HG03064 (cell line): Measurements from ENCODE around the gene ROR2.

Source experiments
- ATAC-seq: cut with Tn5 transposase; IDR thresholded peaks from one replicate; pipeline ENCODE4 v1.9.1; 2021; ENCODE audit warnings: low read depth; ENCODE audit not compliant: unreplicated experiment

Gene ROR2

GRCh38 chr9:91782708-91783214 lies 167.3 kb downstream of the ROR2 start:
- no peak for ATAC-seq

GRCh38 chr9:91781906-91782305 lies 168.1 kb downstream of the ROR2 start:
- ATAC-seq: no peak

- ATAC-seq: no peak
Observed at GRCh38 chr9:91781116-91781515, 168.9 kb downstream of the ROR2 start.

- no peak for ATAC-seq
Observed at GRCh38 chr9:91778031-91778430, 172.0 kb downstream of the ROR2 start.

- ATAC-seq: no peak
Observed at GRCh38 chr9:91777292-91777830, 172.7 kb downstream of the ROR2 start.

GRCh38 chr9:91776409-91777291 lies 173.4 kb downstream of the ROR2 start:
- ATAC-seq: no peak

- no peak for ATAC-seq
Observed at GRCh38 chr9:91775708-91776028, 174.4 kb downstream of the ROR2 start.

- ATAC-seq: no peak
Observed at GRCh38 chr9:91775011-91775707, 174.9 kb downstream of the ROR2 start.

GRCh38 chr9:91773156-91773555 lies 176.9 kb downstream of the ROR2 start:
- no peak for ATAC-seq

- no peak for ATAC-seq
Observed at GRCh38 chr9:91771864-91772263, 178.2 kb downstream of the ROR2 start.

GRCh38 chr9:91771027-91771426 lies 179.0 kb downstream of the ROR2 start:
- no peak for ATAC-seq

- no peak for ATAC-seq
Observed at GRCh38 chr9:91770229-91770628, 179.8 kb downstream of the ROR2 start.

GRCh38 chr9:91768977-91769916 lies 180.8 kb downstream of the ROR2 start:
- ATAC-seq: no peak

- ATAC-seq: no peak
Observed at GRCh38 chr9:91768507-91768906, 181.5 kb downstream of the ROR2 start.

- no peak for ATAC-seq
Observed at GRCh38 chr9:91766315-91767069, 183.5 kb downstream of the ROR2 start.

- ATAC-seq: no peak
Observed at GRCh38 chr9:91765296-91765695, 184.7 kb downstream of the ROR2 start.

GRCh38 chr9:91764661-91765060 lies 185.4 kb downstream of the ROR2 start:
- no peak for ATAC-seq

- no peak for ATAC-seq
Observed at GRCh38 chr9:91761362-91761761, 188.7 kb downstream of the ROR2 start.

GRCh38 chr9:91760906-91761305 lies 189.1 kb downstream of the ROR2 start:
- ATAC-seq: no peak

GRCh38 chr9:91758491-91758981 lies 191.5 kb downstream of the ROR2 start:
- no peak for ATAC-seq
